Endodermal cell (in vitro differentiated cells): Measurements from ENCODE around the gene TBC1D24. TPM values are rescaled to one million over a fixed set of nuclear protein-coding genes. Genes with fewer than 3 reads are reported as not detected.
"Not testable (repeated sequence)": the region's sequence is repeated elsewhere in the genome, so short reads cannot be mapped to it uniquely, and the experiment has no call there.

Source experiments
- DNase-seq: peaks from one replicate; pipeline ENCODE4 v3.0.0-alpha.2; 2017
- H3K27ac ChIP-seq: 2 replicates; pipeline ENCODE4 v1.5.1; 2013; ENCODE audit warnings: mild to moderate bottlenecking, low read depth, low read length, moderate library complexity
- H3K27me3 ChIP-seq: 2 replicates; pipeline ENCODE4 v1.6.1; 2013; ENCODE audit warnings: mild to moderate bottlenecking, low read length, moderate library complexity; ENCODE audit not compliant: insufficient read depth, control insufficient read depth, poor library complexity, severe bottlenecking
- H3K36me3 ChIP-seq: 2 replicates; pipeline ENCODE4 v1.7.0; 2013; ENCODE audit warnings: mild to moderate bottlenecking, low read length, moderate library complexity; ENCODE audit not compliant: control insufficient read depth, insufficient read depth
- H3K4me1 ChIP-seq: one replicate; pipeline ENCODE4 v1.7.0; 2013; ENCODE audit warnings: low read length; ENCODE audit not compliant: control insufficient read depth, insufficient read depth
- H3K4me3 ChIP-seq: 2 replicates; pipeline ENCODE4 v1.5.1; 2013; ENCODE audit warnings: mild to moderate bottlenecking, low read length, moderate library complexity
- H3K9ac ChIP-seq: 2 replicates; pipeline ENCODE4 v1.6.1; 2013; ENCODE audit warnings: mild to moderate bottlenecking, low read length, moderate library complexity; ENCODE audit not compliant: poor library complexity, severe bottlenecking; ENCODE audit errors: extremely low read depth
- H3K9me3 ChIP-seq: 2 replicates; pipeline ENCODE4 v1.6.1; 2013; ENCODE audit warnings: mild to moderate bottlenecking, low read length, moderate library complexity; ENCODE audit not compliant: control insufficient read depth
- H3K27ac Mint-ChIP-seq: 2 replicates; pipeline ENCODE4 v1.8.0; 2020; ENCODE audit warnings: mixed read lengths
- H3K27me3 Mint-ChIP-seq: 2 replicates; pipeline ENCODE4 v1.8.0; 2021; ENCODE audit warnings: mild to moderate bottlenecking, mixed read lengths; ENCODE audit not compliant: insufficient read depth
- H3K36me3 Mint-ChIP-seq: 2 replicates; pipeline ENCODE4 v1.8.0; 2020; ENCODE audit warnings: low read depth, mixed read lengths
- H3K4me1 Mint-ChIP-seq: 2 replicates; pipeline ENCODE4 v1.8.0; 2020; ENCODE audit warnings: mixed read lengths
- H3K4me3 Mint-ChIP-seq: 2 replicates; pipeline ENCODE4 v1.8.0; 2020; ENCODE audit warnings: mild to moderate bottlenecking, moderate library complexity, mixed read lengths
- H3K9me3 Mint-ChIP-seq: 2 replicates; pipeline ENCODE4 v1.8.0; 2020; ENCODE audit warnings: mild to moderate bottlenecking, mixed read lengths
- CTCF ChIP-seq: fragments of 200-600 bp; sonication (generic); conservative IDR thresholded peaks from 2 replicates; pipeline ENCODE4 v1.5.0; 2021; ENCODE audit warnings: antibody characterized with exemption, mild to moderate bottlenecking
- WGBS, 2 experiments: methylation state at CpG; one replicate each; pipeline versions ENCODE4 v1.1.5 to v1.1.7; 2013; ENCODE audit warnings: missing lambda C conversion rate in 2 of 2, mixed read lengths in 1 of 2; ENCODE audit not compliant: insufficient coverage in 1 of 2, insufficient read length in 1 of 2; 5-methylcytosine and 5-hydroxymethylcytosine counted together
- total RNA-seq, 2 donors: library from RNA; stranded (reverse); fragmentation: NEBNext Ultra II Directional in 1 of 2; extraction: Animal tissue kit (Norgen Biotek cat#: 25700) in 1 of 2; gene quantifications; 2 replicates in 1 of 2; 3 replicates in 1 of 2; pipeline ENCODE4 v1.2.1, GENCODE V29; 2021

The TBC1D24 gene
- total RNA-seq, 2 donors from 2014 or later, result 15.7 to 19.4 TPM

DNA sequence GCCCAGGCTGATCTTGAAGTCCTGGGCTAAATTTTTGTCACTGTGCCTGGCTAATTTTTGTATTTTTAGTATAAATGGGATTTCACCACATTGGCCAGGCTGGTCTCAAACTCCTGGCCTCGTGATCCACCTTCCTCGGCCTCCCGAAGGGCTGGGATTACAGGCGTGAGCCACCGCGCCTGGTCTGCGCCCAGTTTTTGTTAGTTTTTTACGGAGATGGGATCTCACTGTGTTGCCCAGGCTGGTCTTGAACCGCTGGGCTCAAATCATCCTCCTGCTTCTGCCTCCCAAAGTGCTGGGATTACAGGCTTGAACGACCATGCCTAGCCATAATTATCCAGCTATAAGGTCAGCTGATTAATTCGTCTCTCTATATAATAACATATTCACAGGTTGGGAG, 59.0 kb downstream of the TBC1D24 start:
- 95 to 100% methylated on average over 9 to 11 of the region's 11 CpGs for WGBS, 2 experiments

GRCh38 chr16:2534335-2534734, 59.4 kb downstream of the TBC1D24 start:
- 90 to 93% methylated on average over 4 to 5 of the region's 5 CpGs for WGBS, 2 experiments
- H3K27ac Mint-ChIP-seq, H3K9ac ChIP-seq, H3K4me1 ChIP-seq, H3K4me3 Mint-ChIP-seq, H3K36me3 Mint-ChIP-seq, H3K27ac ChIP-seq, H3K27me3 ChIP-seq, H3K9me3 Mint-ChIP-seq, H3K4me1 Mint-ChIP-seq, H3K36me3 ChIP-seq, H3K9me3 ChIP-seq, H3K4me3 ChIP-seq: not testable (repeated sequence)
- H3K27me3 Mint-ChIP-seq, result peaks cover 11% of the 10 kb centered on the region
- DNase-seq, result peak; percentile 40

More for the DNA sequence above, 59.0 kb downstream of the TBC1D24 start:
- peaks cover 4% of the 10 kb centered on the region for H3K4me1 Mint-ChIP-seq
- Histone ChIP-seq H3K27me3 (no peaks in the 10 kb centered on the region), H3K36me3 (peaks cover 11% of the 10 kb centered on the region), H3K4me3 (no peak overlapping the region), H3K4me1 (no peaks in the 10 kb centered on the region), H3K27ac (no peak overlapping the region), H3K9ac (no peak overlapping the region), H3K9me3 (no peaks in the 10 kb centered on the region)
- peak; percentile 27 for DNase-seq
- no peaks in the 10 kb centered on the region for H3K9me3 Mint-ChIP-seq
- peaks cover 11% of the 10 kb centered on the region for H3K27me3 Mint-ChIP-seq
- H3K27ac Mint-ChIP-seq, result no peak overlapping the region
- H3K4me3 Mint-ChIP-seq, result no peak overlapping the region
- TF ChIP-seq CTCF, result no peak
- peaks cover 5% of the 10 kb centered on the region for H3K36me3 Mint-ChIP-seq

GRCh38 chr16:2535625-2536013, 60.7 kb downstream of the TBC1D24 start:
- H3K36me3 Mint-ChIP-seq, result peaks cover 4% of the 10 kb centered on the region
- H3K4me1 Mint-ChIP-seq, result peaks cover 4% of the 10 kb centered on the region
- Histone ChIP-seq H3K4me3 (no peak overlapping the region), H3K36me3 (peaks cover 5% of the 10 kb centered on the region), H3K27me3 (no peaks in the 10 kb centered on the region), H3K9me3 (no peaks in the 10 kb centered on the region), H3K27ac (no peak overlapping the region), H3K4me1 (no peaks in the 10 kb centered on the region), H3K9ac (no peak overlapping the region)
- H3K27me3 Mint-ChIP-seq, result peaks cover 11% of the 10 kb centered on the region
- no peaks in the 10 kb centered on the region for H3K9me3 Mint-ChIP-seq
- no peak for TF ChIP-seq CTCF
- WGBS, 2 experiments, result 85 to 88% methylated on average over 7 to 9 of the region's 9 CpGs
- no peak overlapping the region for H3K27ac Mint-ChIP-seq
- DNase-seq, result peak; percentile 45
- H3K4me3 Mint-ChIP-seq, result no peak overlapping the region
